RWPE1 (cell line): Measurements from ENCODE around the gene SMPD3.

Experiments used
- CTCF ChIA-PET: fragments of 350-600 bp; sonication (Branson Sonifier 250); formaldehyde crosslinking; extraction: SDS; loops from one replicate; lab custom pipeline; 2021; lab: Yijun Ruan, JAX
- POLR2A ChIA-PET: fragments of 400-600 bp; formaldehyde crosslinking; extraction: SDS; loops from one replicate; lab custom pipeline; 2020; ENCODE audit warnings: antibody characterized with exemption; ENCODE audit not compliant: low non-redundant PET; lab: Yijun Ruan, JAX
- DNase-seq: peaks from one replicate; pipeline ENCODE4 v3.0.0; 2012; ENCODE audit warnings: low spot score
- H3K27ac ChIP-seq: fragments of 450-650 bp; 2 replicates; pipeline ENCODE4 v1.5.1; 2017
- CTCF ChIP-seq: fragments of 450-650 bp; conservative IDR thresholded peaks from 2 replicates; pipeline ENCODE4 v1.5.1; 2017; ENCODE audit warnings: low read depth, mild to moderate bottlenecking

The SMPD3 gene

DNA sequence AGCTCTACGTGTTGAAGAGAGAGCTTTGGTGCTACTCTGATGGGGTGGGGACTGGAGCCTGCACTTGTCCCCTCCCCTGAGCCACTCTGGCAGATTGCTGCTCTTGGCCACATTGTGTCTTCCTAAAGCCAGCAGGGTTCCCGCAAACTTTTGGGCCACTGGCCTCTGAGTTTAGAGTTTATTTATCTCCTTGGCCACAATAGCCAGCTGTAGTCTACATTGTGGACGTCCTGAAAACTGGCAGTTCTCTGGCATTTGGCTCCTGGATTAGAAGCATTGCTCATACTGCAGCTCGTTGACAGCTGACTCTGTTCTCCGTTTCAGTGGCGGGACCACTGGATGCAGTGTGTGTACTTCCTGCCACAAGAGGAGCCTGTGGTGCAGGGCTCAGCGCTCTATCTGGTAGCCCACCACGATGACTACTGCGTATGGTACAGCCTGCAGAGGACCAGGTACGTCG, 102.9 kb downstream of the SMPD3 start:
- DNase-seq = no peak
- ChIA-PET POLR2A (no interaction called here), CTCF (no interaction called here)
- no peak for TF ChIP-seq CTCF
- H3K27ac ChIP-seq = no peak overlapping the region

DNA sequence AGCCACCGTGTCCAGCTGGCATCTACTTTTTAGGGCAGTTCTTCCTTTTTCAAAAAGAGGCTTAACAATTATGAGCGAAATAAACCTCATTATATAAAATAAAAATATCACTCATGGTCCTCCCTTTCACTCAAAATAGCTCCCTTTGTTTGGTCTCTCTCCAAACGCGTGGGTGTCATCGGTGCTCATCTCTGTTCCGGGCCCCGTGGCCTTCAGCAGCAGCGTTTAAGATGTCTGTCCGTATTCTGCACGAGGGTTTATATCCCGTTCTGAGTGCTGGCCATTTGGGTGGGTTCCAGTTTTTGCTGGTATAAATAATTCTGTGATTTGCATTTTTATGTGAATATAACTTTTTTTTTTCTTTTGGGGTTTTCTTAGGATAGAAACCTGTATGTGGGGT, 104.1 kb downstream of the SMPD3 start:
- CTCF ChIA-PET = no interaction called here
- no peak for DNase-seq
- H3K27ac ChIP-seq = no peak overlapping the region
- no peak for TF ChIP-seq CTCF
- POLR2A ChIA-PET = no interaction called here

- CTCF ChIA-PET = no interaction called here
- H3K27ac ChIP-seq = no peak overlapping the region
- DNase-seq = no peak
- TF ChIP-seq CTCF = no peak
- POLR2A ChIA-PET = no interaction called here
Observed at GRCh38 chr16:68343137-68343536, 105.2 kb downstream of the SMPD3 start.

DNA sequence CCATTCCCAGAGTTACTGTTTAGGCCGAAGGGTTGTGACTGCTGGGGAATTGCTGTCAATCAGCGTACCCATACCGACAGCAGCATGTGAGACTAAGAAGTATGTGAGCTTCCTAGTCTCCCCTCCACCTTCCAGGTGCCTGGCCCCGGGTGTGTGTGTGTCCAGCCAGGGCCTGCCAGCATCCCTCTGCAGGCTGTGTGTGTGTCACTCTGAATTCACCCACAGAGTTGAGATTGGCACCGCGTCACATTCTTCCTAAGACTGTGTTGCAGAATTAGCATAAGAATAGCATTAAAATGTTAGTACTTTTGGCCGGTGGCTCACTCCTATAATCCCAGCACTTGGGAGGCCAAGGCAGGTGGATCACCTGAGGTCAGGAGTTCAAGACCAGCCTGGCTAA, 105.7 kb downstream of the SMPD3 start:
- ChIA-PET POLR2A (no interaction called here), CTCF (interaction anchor here (0.9 kb wide), 1 partner anchor 14 kb away, joined by 3 read pairs; no protein-coding TSS in a partner anchor)
- no peak for DNase-seq

GRCh38 chr16:68339214-68339613, 109.1 kb downstream of the SMPD3 start:
- DNase-seq = no peak
- ChIA-PET CTCF (interaction anchor here (1.8 kb wide), 1 partner anchor 10 kb away, joined by 6 read pairs; no protein-coding TSS in a partner anchor), POLR2A (no interaction called here)
- H3K27ac ChIP-seq = no peak overlapping the region
- no peak for TF ChIP-seq CTCF

More for the DNA sequence above, 105.7 kb downstream of the SMPD3 start:
- no peak overlapping the region for H3K27ac ChIP-seq
- TF ChIP-seq CTCF = no peak

DNA sequence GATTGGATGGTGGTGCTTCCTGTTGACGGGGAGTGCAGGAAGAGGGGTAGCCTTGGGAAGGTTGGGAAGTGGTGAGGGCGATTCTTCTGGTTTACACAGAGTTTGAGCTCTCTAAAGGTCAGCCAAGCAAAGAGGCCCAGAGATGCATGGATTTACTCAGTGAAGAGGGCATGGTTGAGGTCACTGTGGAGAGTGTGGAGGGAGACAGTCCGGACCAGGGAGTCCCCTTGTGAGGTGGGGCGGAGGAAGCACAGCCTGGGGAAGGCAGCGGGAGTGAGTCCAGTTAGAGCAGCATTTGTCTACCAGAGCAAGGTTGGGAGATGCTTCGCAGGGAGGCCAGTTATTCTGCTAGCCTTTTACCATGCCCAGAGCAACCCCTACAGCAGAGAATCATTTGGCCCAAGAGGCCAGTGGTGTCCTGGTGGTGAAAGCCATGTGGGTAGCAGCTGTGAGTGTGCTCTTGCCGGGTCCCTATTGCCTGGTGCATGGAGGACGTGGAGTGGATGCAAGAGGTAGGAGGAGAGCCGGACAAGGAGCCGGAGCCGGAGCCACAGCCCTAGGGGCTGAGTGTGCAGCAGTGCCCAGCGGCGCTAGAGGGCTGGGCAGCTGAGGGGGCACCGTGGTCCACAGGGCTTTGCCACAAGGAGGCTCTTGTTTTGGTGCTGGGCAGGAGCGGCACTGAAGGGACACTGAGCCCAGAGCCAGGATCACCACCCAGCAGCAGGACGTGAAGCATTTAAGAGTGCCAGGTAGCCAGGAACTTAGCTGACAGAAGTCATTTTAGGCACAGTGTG, 109.8 kb downstream of the SMPD3 start:
- ChIA-PET POLR2A (no interaction called here), CTCF (interaction anchor here (0.7 to 1.8 kb wide), 2 partner anchors 10 to 182 kb away, joined by 4 to 6 read pairs; no protein-coding TSS in a partner anchor)
- no peak for TF ChIP-seq CTCF
- no peak for DNase-seq
- no peak overlapping the region for H3K27ac ChIP-seq
